Measurements from ENCODE around the gene PHACTR1. TPM values are rescaled to one million over a fixed set of nuclear protein-coding genes. Genes with fewer than 3 reads are reported as not detected.

The PHACTR1 gene
- total and polyA plus RNA-seq, 4 donors = 0.31 to 1.5 (median 0.79) TPM

DNA sequence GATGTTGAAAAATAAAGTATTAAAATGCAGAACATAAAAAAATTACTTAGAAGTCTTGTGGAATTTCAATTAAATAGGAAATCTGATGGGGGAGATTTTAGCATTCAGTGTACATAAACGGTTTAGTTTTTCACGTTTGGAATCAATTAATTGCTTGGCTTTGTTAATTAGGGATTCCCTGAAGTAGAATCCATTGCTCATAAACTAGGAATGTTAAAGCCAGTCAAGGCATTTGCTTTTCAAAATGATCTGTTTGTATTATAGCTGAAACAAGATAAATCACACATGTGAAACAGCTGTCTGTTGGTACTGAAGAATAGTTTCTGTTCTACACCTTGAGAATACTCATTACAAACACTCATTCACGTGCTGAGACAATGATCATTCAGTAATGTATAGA, 313.8 kb downstream of the PHACTR1 start (continued):
- TF ChIP-seq CTCF (IDR thresholded peaks at IDR 0.05; ENCODE audit: low read depth, low read length, missing input control) (no peak), RAD21 (IDR thresholded peaks at IDR 0.05) (no peak), YY1 (IDR thresholded peaks at IDR 0.05) (no peak), FOXA1 (IDR thresholded peaks at IDR 0.05) (no peak)

DNA sequence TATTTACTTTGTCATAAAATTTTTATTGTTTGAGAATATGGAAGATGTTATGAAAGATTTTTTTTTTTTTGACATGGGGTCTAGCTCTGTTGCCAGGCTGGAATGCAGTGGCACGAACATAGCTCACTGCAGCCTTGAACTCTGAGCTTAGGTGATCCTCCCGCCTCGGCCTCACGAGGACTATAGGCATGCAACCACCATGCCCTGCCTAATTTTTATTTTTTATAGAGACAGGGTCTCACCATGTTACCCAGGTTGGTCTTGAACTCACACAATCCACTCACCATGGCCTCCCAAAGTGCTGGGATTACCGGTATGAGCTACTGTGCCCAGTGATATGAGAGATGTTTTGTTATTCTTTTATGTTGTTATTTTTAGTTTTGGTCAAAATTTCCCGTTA, 316.0 kb downstream of the PHACTR1 start:
- TF ChIP-seq HNF4A (conservative IDR thresholded peaks at IDR 0.05) (no peak), RXRA (IDR thresholded peaks at IDR 0.05) (no peak), FOXA2 (IDR thresholded peaks at IDR 0.05) (no peak), JUND (IDR thresholded peaks at IDR 0.05) (no peak)
- H3K4me1 ChIP-seq (ENCODE audit: control insufficient read depth in 4 of 4, insufficient read depth in 4 of 4, low read length in 3 of 4) = no peaks in the 10 kb centered on the region
- H3K9ac ChIP-seq (ENCODE audit: low read depth in 1 of 2, low read length in 2 of 2) = no peak overlapping the region
- no peak overlapping the region for H3K27ac ChIP-seq (ENCODE audit: low read depth in 1 of 2, low read length in 2 of 2)
- DNase-seq (ENCODE audit: low spot score) = no peak
- H3K36me3 ChIP-seq (ENCODE audit: control insufficient read depth in 4 of 4, insufficient read depth in 3 of 4, low read depth in 1 of 4, low read length in 3 of 4) = no peaks in the 10 kb centered on the region
- 62% methylated on average over 6 of the region's 6 CpGs for WGBS
- no peak overlapping the region for H3K4me3 ChIP-seq (ENCODE audit: low read depth in 1 of 3, low read length in 3 of 3)
- H3K27me3 ChIP-seq (ENCODE audit: control insufficient read depth in 4 of 4, insufficient read depth in 4 of 4, low read length in 3 of 4) = peaks cover 0 to 9% (median 0%) of the 10 kb centered on the region in 4 donors
- H3K9me3 ChIP-seq (ENCODE audit: control insufficient read depth in 4 of 4, low read length in 3 of 4) = no peaks in the 10 kb centered on the region

GRCh38 chr6:13033145-13033544, 316.6 kb downstream of the PHACTR1 start:
- WGBS = 84% methylated on average over 1 of the region's 1 CpG
- DNase-seq (ENCODE audit: low spot score) = no peak
- H3K4me3 ChIP-seq (ENCODE audit: low read depth in 1 of 3, low read length in 3 of 3) = no peak overlapping the region
- H3K4me1 ChIP-seq (ENCODE audit: control insufficient read depth in 4 of 4, insufficient read depth in 4 of 4, low read length in 3 of 4) = no peaks in the 10 kb centered on the region
- no peak overlapping the region for H3K9ac ChIP-seq (ENCODE audit: low read depth in 1 of 2, low read length in 2 of 2)
- H3K27ac ChIP-seq (ENCODE audit: low read depth in 1 of 2, low read length in 2 of 2) = no peak overlapping the region
- H3K9me3 ChIP-seq (ENCODE audit: control insufficient read depth in 4 of 4, low read length in 3 of 4) = no peaks in the 10 kb centered on the region
- TF ChIP-seq HNF4A (conservative IDR thresholded peaks at IDR 0.05) (no peak), ZBTB33 (IDR thresholded peaks at IDR 0.05) (no peak), RXRA (IDR thresholded peaks at IDR 0.05) (no peak), EGR1 (IDR thresholded peaks at IDR 0.05; ENCODE audit: low read depth in 2 of 2) (no peak), HNF4G (IDR thresholded peaks at IDR 0.05) (no peak), JUND (IDR thresholded peaks at IDR 0.05) (no peak), YY1 (IDR thresholded peaks at IDR 0.05) (no peak), SP1 (IDR thresholded peaks at IDR 0.05) (no peak), NR2F2 (IDR thresholded peaks at IDR 0.05) (no peak), GABPA (IDR thresholded peaks at IDR 0.05 in 1 of 2, conservative IDR thresholded peaks at IDR 0.05 in 1 of 2) (no peak), FOXA1 (IDR thresholded peaks at IDR 0.05) (no peak), FOXA2 (IDR thresholded peaks at IDR 0.05) (no peak), TAF1 (conservative IDR thresholded peaks at IDR 0.05) (no peak), RAD21 (IDR thresholded peaks at IDR 0.05) (no peak), CTCF (IDR thresholded peaks at IDR 0.05; ENCODE audit: low read depth, low read length, missing input control) (no peak)
- TF ChIP-seq, protein P1, sequence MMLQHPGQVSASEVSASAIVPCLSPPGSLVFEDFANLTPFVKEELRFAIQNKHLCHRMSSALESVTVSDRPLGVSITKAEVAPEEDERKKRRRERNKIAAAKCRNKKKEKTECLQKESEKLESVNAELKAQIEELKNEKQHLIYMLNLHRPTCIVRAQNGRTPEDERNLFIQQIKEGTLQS (IDR thresholded peaks at IDR 0.05) = no peak
- TF ChIP-seq, protein P2, sequence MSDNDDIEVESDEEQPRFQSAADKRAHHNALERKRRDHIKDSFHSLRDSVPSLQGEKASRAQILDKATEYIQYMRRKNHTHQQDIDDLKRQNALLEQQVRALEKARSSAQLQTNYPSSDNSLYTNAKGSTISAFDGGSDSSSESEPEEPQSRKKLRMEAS (IDR thresholded peaks at IDR 0.05) = no peak
- TF ChIP-seq, protein P3, sequence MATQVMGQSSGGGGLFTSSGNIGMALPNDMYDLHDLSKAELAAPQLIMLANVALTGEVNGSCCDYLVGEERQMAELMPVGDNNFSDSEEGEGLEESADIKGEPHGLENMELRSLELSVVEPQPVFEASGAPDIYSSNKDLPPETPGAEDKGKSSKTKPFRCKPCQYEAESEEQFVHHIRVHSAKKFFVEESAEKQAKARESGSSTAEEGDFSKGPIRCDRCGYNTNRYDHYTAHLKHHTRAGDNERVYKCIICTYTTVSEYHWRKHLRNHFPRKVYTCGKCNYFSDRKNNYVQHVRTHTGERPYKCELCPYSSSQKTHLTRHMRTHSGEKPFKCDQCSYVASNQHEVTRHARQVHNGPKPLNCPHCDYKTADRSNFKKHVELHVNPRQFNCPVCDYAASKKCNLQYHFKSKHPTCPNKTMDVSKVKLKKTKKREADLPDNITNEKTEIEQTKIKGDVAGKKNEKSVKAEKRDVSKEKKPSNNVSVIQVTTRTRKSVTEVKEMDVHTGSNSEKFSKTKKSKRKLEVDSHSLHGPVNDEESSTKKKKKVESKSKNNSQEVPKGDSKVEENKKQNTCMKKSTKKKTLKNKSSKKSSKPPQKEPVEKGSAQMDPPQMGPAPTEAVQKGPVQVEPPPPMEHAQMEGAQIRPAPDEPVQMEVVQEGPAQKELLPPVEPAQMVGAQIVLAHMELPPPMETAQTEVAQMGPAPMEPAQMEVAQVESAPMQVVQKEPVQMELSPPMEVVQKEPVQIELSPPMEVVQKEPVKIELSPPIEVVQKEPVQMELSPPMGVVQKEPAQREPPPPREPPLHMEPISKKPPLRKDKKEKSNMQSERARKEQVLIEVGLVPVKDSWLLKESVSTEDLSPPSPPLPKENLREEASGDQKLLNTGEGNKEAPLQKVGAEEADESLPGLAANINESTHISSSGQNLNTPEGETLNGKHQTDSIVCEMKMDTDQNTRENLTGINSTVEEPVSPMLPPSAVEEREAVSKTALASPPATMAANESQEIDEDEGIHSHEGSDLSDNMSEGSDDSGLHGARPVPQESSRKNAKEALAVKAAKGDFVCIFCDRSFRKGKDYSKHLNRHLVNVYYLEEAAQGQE (IDR thresholded peaks at IDR 0.05) = no peak
- H3K36me3 ChIP-seq (ENCODE audit: control insufficient read depth in 4 of 4, insufficient read depth in 3 of 4, low read depth in 1 of 4, low read length in 3 of 4) = no peaks in the 10 kb centered on the region
- peaks cover 0 to 10% (median 0%) of the 10 kb centered on the region in 4 donors for H3K27me3 ChIP-seq (ENCODE audit: control insufficient read depth in 4 of 4, insufficient read depth in 4 of 4, low read length in 3 of 4)

Data from liver (tissue), 9 donors.